ENCODE measurements around the gene C4orf50.
A peak's percentile ranks its signal among the peaks of the same experiment; 100 is the strongest.

The C4orf50 gene

DNA sequence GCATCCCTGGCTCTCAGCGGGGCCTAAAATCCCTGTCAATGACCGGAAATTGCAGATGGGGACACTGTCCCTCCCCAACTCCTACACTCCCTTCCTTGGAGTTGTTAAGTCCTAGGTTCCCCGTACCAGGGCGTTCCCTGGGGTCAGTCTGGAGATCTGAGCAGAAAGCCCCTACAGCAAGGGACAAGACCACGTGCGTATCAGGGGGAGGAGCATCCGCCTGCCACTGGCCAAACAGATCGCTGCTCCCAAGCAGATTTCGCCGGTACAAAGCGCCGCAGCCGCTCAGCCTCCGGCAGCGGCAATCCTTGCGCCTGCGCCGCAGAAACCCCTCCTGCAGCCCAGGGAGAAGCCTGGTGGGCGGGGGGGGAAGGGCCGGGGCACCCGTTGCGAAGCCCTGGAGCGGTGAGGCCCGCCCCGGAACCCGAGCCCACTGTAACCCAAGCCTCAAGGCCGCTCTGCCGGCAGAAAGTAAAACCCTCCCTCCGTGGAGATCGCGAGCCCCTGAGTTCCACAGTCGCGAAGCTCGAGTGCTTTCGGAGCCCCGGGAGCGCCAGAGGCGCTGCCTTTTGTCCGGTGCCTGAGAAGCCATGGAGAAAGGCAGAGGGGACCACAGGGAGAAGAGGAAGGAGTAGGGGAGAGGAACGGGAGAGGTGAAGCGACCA, 128.0 kb downstream of the C4orf50 start:
- no peak for DNase-seq (ENCODE audit: low read depth in 2 of 2)

DNA sequence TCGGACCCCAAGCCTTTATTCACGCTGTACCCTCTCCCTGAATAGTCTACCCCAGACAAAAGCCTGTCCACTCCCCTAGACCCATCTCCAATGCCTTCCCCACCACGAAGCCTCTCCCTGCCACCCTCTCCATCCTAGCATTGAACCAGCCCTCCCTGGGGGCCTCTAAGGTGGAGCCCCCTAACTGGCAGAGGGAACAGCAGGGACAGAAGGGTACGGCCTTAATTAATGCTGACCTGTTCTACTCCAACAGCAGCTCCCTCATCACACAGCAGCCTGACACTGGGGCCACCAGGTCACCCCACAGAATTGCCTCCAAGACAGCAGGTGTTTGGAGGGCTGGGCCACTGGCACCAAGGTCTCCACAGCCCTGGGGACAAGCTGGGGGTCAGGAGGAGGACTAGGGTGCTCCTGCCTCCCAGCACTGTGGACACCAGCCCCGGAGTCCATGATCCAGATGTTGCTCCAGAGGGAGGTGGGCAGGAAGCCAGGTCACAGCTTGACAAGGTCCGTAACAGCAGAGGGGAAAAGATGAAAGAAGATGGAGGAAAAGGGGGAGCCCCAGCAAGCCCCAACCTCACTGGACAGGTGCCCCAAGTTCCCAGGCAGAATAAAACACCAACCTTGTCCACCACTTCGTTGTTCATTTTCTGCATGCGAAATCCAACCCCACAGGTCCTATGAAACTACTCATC, 129.1 kb downstream of the C4orf50 start:
- no peak for DNase-seq (ENCODE audit: low read depth in 2 of 2)

DNA sequence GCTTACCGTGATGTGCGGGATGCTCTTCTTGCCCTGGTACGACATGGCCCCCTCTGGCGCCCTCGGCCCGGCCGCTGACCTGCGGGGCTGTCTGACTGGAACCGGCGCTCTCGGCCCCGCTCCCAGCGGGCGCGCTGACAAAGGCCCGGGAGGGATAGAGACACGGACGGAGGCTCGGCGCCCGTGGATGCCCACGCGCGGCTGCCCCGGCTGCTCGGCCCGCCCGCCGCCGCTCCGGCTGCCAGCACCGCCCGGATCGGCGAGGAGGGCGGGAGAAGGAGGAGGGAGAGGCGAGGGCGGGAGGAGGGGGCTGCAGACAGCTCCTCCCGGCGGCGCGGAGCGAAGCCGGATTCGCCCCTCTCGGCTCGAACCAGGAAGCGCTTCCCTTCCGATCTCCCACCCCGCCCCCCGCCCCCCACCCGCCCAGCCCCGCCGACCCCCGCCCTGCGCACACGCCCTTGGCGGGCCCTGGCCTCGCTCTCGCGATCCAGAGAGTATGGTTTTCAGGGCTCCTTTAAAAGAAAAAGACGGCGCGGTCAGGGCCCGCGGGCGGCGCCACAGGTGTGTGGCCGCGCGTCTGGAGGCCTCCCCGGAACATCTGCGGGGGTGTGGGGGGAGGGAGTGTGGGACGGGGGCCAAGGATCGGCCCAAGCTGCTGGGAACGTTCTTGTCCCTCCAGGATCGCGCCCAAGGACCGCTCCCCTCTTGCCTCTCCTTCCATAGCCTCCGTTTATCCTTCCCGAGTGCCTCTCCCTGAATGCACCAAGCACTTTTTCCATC, 129.8 kb downstream of the C4orf50 start:
- DNase-seq (ENCODE audit: low read depth in 2 of 2): no peak

DNA sequence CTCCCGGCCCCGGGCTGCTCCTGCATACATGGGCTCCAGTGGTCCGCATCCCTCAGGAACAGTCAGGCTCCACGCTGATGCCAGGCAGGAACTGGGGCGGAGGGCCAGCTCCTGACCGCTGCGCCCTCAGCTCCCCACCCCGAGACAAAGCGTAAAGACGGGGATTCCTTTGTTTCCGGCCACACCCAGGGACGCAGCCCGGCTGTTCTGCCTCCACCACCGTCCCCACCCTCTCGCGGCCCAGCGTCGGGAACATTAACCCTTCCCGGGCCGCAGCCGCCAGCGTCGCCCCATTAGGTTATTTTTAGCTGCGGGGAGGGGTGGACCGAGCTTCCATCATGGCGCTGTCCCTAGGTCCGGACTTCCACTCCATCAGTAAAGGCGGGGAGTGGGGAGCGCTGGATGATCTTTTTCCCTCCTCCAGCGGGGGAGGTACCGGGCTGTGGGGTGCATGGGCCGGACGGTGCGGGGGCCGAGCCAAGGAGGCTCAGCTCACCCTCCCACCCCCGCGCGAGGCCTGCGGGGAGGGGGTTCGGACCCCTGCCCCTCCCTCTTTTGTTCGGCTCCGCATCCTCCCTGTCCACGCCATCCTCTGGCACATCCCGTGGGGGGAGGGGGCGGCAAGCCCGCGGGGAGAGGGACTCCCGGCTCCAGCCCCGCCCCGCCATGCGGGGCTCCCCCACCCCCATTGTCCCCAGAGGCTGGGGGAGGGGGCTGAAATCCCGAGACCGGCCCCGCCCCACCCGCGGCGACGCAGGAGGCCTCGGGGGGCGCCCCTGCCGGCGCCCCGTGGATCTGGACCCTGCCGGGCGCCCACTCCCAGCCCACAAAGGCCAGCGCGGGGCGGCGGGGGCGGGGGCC, 130.6 kb downstream of the C4orf50 start:
- no peak for DNase-seq (ENCODE audit: low read depth in 2 of 2)

DNA sequence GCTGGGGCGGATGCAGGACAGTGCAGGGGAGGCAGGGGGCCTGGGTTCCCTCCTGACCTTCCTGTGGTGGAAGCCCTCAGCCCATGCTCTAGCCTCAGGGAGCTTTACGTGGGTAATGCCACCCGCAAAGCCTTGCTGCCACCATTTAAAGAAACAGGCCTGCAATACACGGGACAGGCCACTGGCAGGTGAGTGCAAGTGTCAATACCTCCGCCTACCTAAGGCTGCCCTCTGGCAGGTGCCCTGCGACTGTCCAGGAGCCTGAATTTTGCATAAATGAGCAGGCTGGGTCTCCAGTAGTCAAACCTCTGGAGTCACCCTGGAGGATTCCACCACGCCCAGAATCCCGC, 131.2 kb downstream of the C4orf50 start:
- no peak for DNase-seq (ENCODE audit: low read depth in 2 of 2)

DNA sequence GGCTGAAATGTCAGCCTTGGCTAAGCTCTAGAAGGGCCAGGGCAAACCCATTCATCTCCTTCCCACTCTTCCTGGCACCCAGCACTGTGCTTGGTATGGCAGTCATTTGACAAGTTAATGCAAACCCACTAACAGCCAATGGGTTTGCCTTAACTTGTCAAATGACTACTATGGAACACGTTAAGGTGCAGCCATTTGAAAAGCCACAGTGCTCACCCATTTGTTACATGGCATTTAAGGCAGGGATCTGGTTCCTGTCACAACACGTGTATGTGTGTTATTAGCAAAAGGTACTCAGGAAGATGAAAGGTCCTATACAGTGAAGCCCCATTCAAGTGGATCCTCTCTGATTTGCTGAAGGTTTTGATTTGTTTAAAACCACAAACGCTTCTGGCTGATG, 132.5 kb downstream of the C4orf50 start:
- DNase-seq (ENCODE audit: low read depth in 2 of 2): no peak

DNA sequence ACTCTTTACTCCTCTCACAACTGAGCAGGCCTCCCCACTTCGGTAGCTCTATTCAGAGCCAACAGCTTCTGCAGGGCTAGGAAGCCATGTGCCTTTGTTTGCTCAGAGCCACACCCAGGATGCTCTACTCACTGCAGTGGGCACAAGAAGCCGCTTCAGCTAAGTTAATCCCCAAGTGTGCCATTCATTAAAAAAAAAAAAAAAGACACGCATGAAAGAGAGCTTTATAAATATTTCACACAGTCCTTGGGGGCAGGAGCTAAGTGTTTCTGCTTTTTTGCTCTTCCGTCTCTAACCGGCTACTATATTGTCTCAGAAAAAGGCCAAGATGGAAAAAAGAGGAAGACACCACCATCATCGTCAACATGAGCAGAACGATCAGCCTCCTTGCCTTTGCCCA, 133.4 kb downstream of the C4orf50 start:
- DNase-seq (ENCODE audit: low read depth in 2 of 2): no peak

DNA sequence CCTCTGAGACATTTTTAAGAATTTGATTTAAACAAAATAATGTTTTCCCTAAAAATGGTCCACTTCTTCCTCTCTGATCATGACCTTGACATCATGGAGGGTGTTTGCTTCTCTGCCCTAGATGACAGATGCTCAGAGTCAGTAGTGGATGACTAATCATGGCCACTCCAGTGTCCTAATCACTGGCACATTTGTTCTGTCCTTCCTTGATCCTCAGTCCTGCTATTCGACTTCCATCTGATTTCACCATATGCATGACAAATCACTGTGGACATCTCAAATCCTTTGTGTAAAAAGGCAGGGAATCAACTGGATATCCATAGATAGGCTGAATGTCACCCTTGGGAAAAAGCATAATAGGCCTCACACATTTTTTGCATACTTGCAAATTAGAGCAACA, 134.3 kb downstream of the C4orf50 start:
- no peak for DNase-seq (ENCODE audit: low read depth in 2 of 2)

DNA sequence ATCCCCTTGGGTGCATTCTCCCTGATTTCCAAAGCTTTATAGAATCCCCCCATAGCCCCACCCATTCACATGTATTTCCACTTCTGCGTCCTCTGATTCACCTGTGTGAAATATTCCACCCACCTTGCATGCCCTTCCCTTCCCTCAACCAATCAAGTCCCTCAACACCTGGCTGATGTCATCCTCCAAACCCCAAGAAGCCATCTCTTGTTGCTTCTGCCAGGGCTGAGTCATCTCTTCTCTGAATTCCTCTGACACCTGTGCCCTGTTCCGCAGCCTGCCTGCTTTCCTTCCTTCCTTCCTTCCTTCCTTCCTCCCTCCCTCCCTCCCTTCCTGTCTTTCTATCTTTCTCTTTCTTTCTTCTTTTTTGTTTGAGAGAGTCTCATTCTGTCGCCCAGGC, 135.3 kb downstream of the C4orf50 start:
- no peak for DNase-seq (ENCODE audit: low read depth in 2 of 2)

DNA sequence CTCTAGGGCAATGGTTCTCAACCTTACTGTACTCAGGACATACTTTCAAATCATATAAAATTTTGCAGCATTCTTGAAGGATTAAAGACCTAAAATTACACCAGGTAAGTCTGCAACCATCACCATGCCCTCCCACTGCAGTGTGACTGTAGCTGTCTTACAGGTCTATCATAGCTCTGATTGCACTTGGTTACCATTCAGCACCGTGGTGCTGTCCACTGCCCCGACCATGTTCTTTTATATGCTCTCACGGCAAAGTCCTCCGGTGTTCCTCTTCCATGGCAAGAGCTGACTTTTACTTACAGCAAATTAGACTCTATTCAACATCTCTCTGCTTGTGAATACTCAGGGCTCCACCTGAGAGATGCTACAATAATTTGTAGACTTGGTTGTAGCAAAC, 136.9 kb downstream of the C4orf50 start:
- DNase-seq (ENCODE audit: low read depth in 2 of 2): no peak

DNA sequence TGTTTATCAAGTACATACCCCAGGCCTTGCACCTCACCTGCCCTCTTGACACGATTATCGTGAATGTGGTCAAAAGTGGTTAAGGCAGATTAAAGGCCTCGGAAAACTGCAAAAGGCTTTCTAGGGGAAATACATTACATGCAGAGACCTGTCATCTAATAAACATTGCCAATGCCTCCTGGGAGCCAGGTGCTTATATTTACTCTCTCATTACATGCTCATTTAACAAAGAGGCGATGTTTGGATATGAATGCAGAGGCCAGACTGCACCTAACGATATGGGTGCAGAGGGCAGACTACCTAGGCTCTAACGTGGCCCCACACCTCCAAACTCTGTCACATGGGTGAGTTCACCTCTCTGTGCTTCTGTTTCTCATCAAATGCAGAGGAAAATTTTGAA, 139.9 kb downstream of the C4orf50 start:
- DNase-seq (ENCODE audit: low read depth in 2 of 2): no peak

DNA sequence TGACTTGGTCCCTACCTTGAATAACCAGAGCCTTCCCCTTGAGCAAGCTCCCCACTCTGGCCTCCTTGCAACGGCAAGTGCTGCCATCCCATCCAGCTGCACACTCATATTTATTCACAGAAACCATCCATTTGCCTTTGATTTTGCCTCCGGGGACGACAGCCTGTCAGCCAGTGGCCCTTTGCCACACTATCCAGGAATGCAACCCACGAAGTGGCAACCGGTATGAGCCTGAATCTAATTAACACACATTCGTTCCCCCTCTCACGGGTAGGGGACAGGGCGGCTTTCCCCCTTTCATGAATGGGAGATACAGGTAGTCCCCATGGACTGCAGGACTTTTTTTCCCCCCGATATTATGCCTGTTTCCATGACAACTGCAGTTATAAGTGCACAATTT, 140.8 kb downstream of the C4orf50 start:
- no peak for DNase-seq (ENCODE audit: low read depth in 2 of 2)

DNA sequence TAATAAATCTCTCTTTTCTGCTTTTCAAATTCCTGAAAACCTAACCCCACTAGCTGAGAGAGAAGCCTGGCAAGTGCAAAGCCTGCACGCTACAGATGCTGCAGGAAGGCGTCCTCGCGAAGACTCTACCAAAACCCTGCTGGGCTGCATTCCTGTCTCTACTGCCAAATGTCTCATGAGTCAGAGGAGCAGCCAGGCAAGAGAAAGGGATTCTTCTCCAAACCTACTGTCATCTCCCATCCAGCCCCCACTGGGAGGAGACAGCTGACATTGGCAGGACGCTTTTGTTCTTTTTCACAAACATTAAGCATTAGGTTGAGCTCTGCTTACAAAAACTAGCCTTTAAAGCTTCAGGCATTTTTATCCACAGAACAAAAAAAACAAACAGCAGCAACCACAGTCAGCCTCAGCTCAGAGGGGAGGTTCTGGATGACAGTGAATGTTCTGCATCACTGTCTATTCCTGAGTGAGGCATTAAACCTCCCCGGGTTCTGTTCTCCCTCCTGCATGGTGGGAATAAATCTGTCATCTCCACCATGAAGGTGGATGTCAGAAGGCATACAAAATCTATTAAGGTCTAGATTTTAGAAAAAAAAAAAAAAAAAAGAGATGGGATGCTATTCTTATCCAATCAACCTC, 143.3 kb downstream of the C4orf50 start:
- no peak for DNase-seq (ENCODE audit: low read depth in 2 of 2)

DNA sequence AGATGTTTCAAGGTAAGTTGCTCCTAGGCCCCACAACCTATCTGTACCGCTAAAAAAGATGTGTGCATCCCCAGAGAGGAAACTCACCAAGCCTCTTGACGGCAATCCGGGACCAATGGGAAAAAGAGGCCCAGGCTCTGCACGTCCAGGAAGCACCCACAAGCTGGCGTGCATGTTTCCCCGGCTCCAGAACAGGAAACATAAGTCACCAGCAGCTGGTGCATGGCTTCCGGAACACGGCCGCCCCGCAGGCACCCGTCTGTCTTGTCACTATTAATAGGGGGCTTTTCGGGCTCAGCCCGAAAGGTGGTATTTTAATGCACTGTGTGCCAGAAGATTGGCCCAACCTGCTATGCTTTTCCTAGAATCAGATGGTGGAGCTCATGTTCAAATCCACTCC, 147.5 kb downstream of the C4orf50 start:
- DNase-seq (ENCODE audit: low read depth in 2 of 2): no peak

DNA sequence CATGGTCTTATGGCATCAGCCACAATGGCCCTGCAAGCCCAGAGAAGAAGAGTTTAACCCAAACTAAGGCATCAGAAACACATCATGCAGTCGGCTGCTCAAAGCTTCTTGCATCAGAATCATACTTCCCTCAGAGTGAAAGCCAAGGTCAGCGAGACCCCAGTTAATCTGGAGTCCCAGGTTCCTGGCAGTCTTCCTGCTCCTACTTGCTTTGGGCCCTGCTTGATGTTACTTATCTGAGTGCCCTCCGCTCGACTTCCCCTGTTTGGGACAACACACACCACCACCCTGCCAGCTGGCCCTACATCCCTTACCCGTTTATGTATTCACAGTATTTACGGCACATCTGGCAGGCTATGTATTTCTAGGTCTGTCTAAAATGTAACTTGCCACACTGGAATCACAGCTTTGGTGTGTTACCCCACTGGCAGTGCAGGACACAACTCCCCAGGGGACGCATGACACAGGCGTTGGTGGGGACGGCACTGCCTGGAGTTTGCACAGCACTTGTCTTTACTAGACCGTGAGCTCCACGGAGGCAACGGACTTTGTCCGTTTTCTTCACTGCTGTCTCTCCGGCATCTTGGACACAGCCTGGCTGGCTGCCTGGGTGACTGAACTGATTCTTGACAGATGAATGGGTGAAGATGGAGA, 148.1 kb downstream of the C4orf50 start:
- no peak for DNase-seq (ENCODE audit: low read depth in 2 of 2)

DNA sequence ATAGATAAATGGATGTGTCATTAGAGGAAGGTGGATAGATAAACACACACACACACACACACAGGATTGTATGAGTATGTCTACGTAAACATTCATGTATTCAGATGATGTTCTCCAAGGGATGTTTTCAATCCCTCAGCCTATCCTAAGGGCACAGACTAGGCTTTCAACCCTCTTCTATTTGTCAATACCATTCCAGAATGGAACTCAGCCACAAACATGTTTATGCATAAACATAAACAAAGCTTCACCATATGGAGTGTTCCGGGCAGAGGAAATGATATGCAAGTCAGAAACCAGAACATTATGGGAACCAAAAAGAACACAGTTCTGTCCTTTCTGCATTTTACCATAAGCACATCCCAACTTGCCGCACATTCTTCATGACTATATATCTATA, 150.4 kb downstream of the C4orf50 start:
- DNase-seq (ENCODE audit: low read depth in 2 of 2): no peak

DNA sequence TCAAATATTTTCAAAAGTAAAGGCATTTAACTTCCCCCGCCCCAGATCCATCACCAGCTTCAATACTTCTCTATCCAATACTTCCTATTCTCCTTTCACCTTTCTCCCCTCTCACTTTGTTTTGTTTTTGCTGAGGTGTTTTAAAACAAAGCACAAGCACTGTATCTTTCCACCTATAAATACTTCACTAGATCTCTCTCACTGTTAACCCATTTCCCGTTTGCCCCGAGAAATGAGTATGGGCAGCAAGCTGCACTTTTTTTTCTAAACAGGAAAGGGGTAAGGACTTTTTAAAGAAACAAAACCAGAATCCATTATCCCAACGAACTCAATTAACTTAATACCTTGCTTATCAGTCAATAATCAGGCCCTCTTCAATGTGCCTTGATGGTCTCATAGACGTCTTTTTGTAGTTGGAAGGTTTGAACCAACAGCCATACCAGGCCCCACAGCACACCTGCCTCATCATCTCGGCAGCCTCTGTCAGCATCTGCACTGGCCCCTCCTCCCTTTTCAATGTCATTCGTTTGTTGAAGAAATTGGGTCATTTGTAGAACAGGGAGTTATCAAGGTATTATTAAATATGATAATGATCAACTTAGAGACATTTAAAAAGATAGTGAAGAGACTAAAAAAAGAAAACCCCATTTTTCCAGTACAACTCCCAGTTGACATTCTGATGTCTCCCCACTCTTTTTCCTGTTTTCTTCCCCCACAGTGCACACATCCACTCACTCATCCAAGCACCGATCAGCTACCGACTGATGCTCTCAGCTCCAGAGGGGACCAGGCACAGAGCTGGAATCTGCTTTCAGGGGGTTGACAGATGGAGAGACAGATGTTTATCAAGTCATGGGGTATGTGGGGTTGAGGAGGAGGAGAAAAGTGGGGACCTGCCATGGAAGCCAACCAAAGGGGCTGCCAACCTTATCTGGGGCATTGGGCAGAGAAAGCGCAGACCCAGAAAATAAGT, 151.1 kb downstream of the C4orf50 start:
- no peak for DNase-seq (ENCODE audit: low read depth in 2 of 2)

DNA sequence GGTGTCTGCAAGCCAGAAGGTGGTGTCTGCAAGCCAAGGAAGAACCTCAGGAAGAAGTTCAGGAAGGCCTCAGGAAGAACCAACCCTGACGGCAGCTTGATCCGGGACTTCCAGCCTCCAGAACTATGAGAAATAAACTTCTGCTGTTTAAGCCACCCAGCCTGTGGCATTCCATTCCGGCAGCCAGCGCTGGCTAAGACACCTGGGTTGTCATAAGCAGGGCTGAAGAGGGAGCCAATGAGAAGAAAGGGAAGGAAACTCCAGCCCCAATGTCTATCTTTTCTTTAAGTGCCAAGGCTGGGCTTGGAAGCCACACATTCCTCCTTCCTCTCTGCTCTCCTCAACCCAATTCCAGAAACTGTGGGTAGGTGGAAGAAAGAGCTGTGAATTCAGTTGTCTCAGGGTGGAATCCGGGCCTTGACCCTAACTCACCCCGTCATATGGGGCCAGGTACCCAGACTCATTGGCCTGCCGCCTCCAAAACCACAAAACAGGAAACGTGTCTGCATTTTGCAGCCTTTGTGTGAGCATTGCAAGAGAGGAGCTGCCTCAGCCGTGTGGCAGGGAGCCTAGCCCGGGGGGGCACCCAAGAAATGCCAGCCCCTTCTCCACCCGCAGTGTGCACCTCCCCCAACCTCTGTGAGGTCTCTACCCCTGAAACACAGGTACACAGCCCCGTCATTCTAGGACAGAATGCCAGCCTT, 152.2 kb downstream of the C4orf50 start:
- no peak for DNase-seq (ENCODE audit: low read depth in 2 of 2)

DNA sequence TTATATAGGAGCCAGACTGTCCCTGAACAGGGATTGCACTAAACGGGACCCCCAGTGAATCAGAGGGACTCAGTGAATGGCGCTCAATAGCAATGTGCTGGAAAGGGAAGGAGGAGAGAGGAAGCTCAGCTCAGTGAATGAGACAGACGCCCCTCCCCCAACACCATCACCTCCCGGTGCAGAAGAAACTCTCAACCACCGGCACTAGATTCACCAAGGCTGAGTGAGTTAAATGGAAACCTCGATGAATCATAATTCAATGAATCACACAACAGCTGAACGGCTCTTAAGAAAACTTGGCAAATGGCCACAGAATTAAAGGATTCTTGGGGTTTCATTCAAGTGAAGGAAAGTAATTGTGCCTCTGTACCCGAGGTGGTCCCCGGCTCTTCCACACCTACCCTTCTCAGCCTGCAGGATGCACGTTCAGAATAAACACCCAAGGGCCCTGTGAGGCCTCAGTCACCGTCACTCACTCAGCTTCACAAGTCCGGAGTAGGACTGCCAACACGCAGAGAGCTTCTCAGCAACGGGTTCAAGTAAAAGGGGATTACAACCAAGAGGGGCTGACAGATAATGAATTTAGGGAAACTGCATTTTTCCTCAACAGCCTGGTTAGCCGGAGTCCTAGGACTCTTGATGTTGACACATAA, 154.6 kb downstream of the C4orf50 start:
- DNase-seq (ENCODE audit: low read depth in 2 of 2): peak in 1 of 2 donors; percentile 12
